ENCODE data around the gene RPH3AL. TPM values are rescaled to one million over a fixed set of nuclear protein-coding genes. Genes with fewer than 3 reads are reported as not detected.

The RPH3AL gene
- total and polyA plus RNA-seq, 4 experiments from 2014 or later: 1.7 to 5.9 (median 4.0) TPM

GRCh38 chr17:192666-193425 is 159.8 kb downstream of the RPH3AL start:
- H3K27ac ChIP-seq (ENCODE audit: low read depth, low read length): no peak overlapping the region
- no peaks in the 10 kb centered on the region for H3K4me1 ChIP-seq (ENCODE audit: insufficient read depth, low read length)
- H3K9me3 ChIP-seq (ENCODE audit: control insufficient read depth in 1 of 2, low read length in 2 of 2): no peaks in the 10 kb centered on the region
- no peak for DNase-seq
- Mint-ChIP-seq H3K27me3 (peaks cover 4 to 16% of the 10 kb centered on the region in 2 donors), H3K4me3 (no peak overlapping the region), H3K9me3 (no peaks in the 10 kb centered on the region), H3K4me1 (no peaks in the 10 kb centered on the region), H3K36me3 (no peaks in the 10 kb centered on the region), H3K27ac (no peak overlapping the region)
- ChIA-PET POLR2A (ENCODE audit: partially characterized antibody) (no interaction called here), CTCF (ENCODE audit: partially characterized antibody) (no interaction called here)
- H3K4me3 ChIP-seq (ENCODE audit: low read length in 2 of 2): no peak overlapping the region
- H3K27me3 ChIP-seq (ENCODE audit: insufficient read depth, low read length): peaks cover 6% of the 10 kb centered on the region
- H3K36me3 ChIP-seq (ENCODE audit: insufficient read depth, low read length): no peaks in the 10 kb centered on the region
- intact Hi-C loops (cut with micrococcal nuclease): no loop called here

DNA sequence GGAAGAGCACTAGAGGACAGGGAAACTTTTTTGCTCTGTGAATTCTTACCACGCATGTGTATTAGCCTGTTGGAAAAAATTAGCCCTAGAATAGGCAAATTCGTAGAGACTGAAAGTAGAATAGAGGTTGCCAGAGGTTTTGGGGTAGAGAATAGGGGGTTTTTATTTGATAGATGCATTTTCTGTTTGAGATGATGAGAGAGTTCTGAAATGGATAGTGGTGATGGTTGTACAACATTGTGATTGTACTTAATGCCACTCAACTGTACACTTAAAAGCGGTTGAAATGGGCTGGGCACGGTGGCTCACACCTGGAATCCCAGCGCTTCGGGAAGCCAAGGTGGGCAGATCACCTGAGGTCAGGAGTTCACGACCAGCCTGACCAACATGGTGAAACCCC is 163.2 kb downstream of the RPH3AL start:
- H3K4me1 Mint-ChIP-seq: peaks cover 6 to 14% (median 13%) of the 10 kb centered on the region in 4 donors
- ChIA-PET CTCF (ENCODE audit: partially characterized antibody) (no interaction called here), POLR2A (ENCODE audit: partially characterized antibody) (no interaction called here)
- intact Hi-C loops (cut with micrococcal nuclease): no loop called here
- Histone ChIP-seq H3K9me3 (ENCODE audit: control insufficient read depth in 1 of 2, low read length in 2 of 2) (no peaks in the 10 kb centered on the region), H3K27me3 (ENCODE audit: insufficient read depth, low read length) (no peaks in the 10 kb centered on the region), H3K27ac (ENCODE audit: low read depth, low read length) (no peak overlapping the region), H3K36me3 (ENCODE audit: insufficient read depth, low read length) (no peaks in the 10 kb centered on the region), H3K4me3 (ENCODE audit: low read length in 2 of 2) (no peak overlapping the region), H3K4me1 (ENCODE audit: insufficient read depth, low read length) (peaks cover 7% of the 10 kb centered on the region)
- H3K27me3 Mint-ChIP-seq: peaks cover 0 to 25% of the 10 kb centered on the region in 2 donors
- no peaks in the 10 kb centered on the region for H3K9me3 Mint-ChIP-seq
- no peaks in the 10 kb centered on the region for H3K36me3 Mint-ChIP-seq
- no peak overlapping the region for H3K27ac Mint-ChIP-seq
- H3K4me3 Mint-ChIP-seq: no peak overlapping the region
- DNase-seq: no peak

GRCh38 chr17:187130-187529 is 165.5 kb downstream of the RPH3AL start:
- Histone ChIP-seq H3K4me1 (ENCODE audit: insufficient read depth, low read length) (peaks cover 7% of the 10 kb centered on the region), H3K27ac (ENCODE audit: low read depth, low read length) (no peak overlapping the region), H3K9me3 (ENCODE audit: control insufficient read depth in 1 of 2, low read length in 2 of 2) (no peaks in the 10 kb centered on the region), H3K36me3 (ENCODE audit: insufficient read depth, low read length) (no peaks in the 10 kb centered on the region), H3K4me3 (ENCODE audit: low read length in 2 of 2) (no peak overlapping the region), H3K27me3 (ENCODE audit: insufficient read depth, low read length) (peaks cover 4% of the 10 kb centered on the region)
- Mint-ChIP-seq H3K27ac (no peak overlapping the region), H3K9me3 (peaks cover 0 to 2% (median 0%) of the 10 kb centered on the region in 8 donors), H3K36me3 (no peaks in the 10 kb centered on the region), H3K4me3 (no peak overlapping the region), H3K4me1 (peaks cover 6 to 18% (median 15%) of the 10 kb centered on the region in 4 donors), H3K27me3 (peaks cover 8 to 34% of the 10 kb centered on the region in 2 donors)
- DNase-seq: no peak
- ChIA-PET POLR2A (ENCODE audit: partially characterized antibody) (no interaction called here), CTCF (ENCODE audit: partially characterized antibody) (interaction anchor here (0.6 kb wide), 1 partner anchor 10 kb away, joined by 3 read pairs; no protein-coding TSS in a partner anchor)
- intact Hi-C loops (cut with micrococcal nuclease): no loop called here

GRCh38 chr17:185445-186138 is 167.0 kb downstream of the RPH3AL start:
- peak overlapping the region in 3 of 7 donors; percentile 24 to 79 (median 37) for H3K27ac Mint-ChIP-seq
- ChIA-PET POLR2A (ENCODE audit: partially characterized antibody) (no interaction called here), CTCF (ENCODE audit: partially characterized antibody) (no interaction called here)
- Histone ChIP-seq H3K4me1 (ENCODE audit: insufficient read depth, low read length) (peaks cover 7% of the 10 kb centered on the region), H3K27me3 (ENCODE audit: insufficient read depth, low read length) (peaks cover 4% of the 10 kb centered on the region), H3K4me3 (ENCODE audit: low read length in 2 of 2) (no peak overlapping the region), H3K9me3 (ENCODE audit: control insufficient read depth in 1 of 2, low read length in 2 of 2) (no peaks in the 10 kb centered on the region), H3K27ac (ENCODE audit: low read depth, low read length) (no peak overlapping the region), H3K36me3 (ENCODE audit: insufficient read depth, low read length) (no peaks in the 10 kb centered on the region)
- H3K27me3 Mint-ChIP-seq: peaks cover 12 to 37% of the 10 kb centered on the region in 2 donors
- peaks cover 0 to 4% (median 0%) of the 10 kb centered on the region in 8 donors for H3K9me3 Mint-ChIP-seq
- no peaks in the 10 kb centered on the region for H3K36me3 Mint-ChIP-seq
- peak in 1 of 5 donors; percentile 23 for DNase-seq
- intact Hi-C loops (cut with micrococcal nuclease): no loop called here
- peaks cover 6 to 22% (median 20%) of the 10 kb centered on the region in 4 donors for H3K4me1 Mint-ChIP-seq
- peak overlapping the region in 6 of 8 donors; percentile 9 to 65 (median 49) for H3K4me3 Mint-ChIP-seq

GRCh38 chr17:183021-183420 is 169.6 kb downstream of the RPH3AL start:
- ChIA-PET POLR2A (ENCODE audit: partially characterized antibody) (no interaction called here), CTCF (ENCODE audit: partially characterized antibody) (no interaction called here)
- DNase-seq: no peak
- Mint-ChIP-seq H3K9me3 (peaks cover 0 to 5% (median 0%) of the 10 kb centered on the region in 8 donors), H3K4me3 (no peak overlapping the region), H3K4me1 (peaks cover 6 to 22% (median 20%) of the 10 kb centered on the region in 4 donors), H3K27ac (no peak overlapping the region), H3K36me3 (no peaks in the 10 kb centered on the region), H3K27me3 (peaks cover 14 to 44% of the 10 kb centered on the region in 2 donors)
- intact Hi-C loops (cut with micrococcal nuclease): no loop called here
- H3K27me3 ChIP-seq (ENCODE audit: insufficient read depth, low read length): peaks cover 9% of the 10 kb centered on the region
- no peak overlapping the region for H3K4me3 ChIP-seq (ENCODE audit: low read length in 2 of 2)
- H3K4me1 ChIP-seq (ENCODE audit: insufficient read depth, low read length): peaks cover 7% of the 10 kb centered on the region
- H3K36me3 ChIP-seq (ENCODE audit: insufficient read depth, low read length): no peaks in the 10 kb centered on the region
- no peak overlapping the region for H3K27ac ChIP-seq (ENCODE audit: low read depth, low read length)
- H3K9me3 ChIP-seq (ENCODE audit: control insufficient read depth in 1 of 2, low read length in 2 of 2): no peaks in the 10 kb centered on the region

- Mint-ChIP-seq H3K36me3 (no peaks in the 10 kb centered on the region), H3K9me3 (peaks cover 0 to 5% (median 0%) of the 10 kb centered on the region in 8 donors), H3K4me1 (peaks cover 6 to 22% (median 20%) of the 10 kb centered on the region in 4 donors), H3K27me3 (peaks cover 15 to 52% of the 10 kb centered on the region in 2 donors), H3K4me3 (peak overlapping the region; percentile 64 to 84 (median 72)), H3K27ac (no peak overlapping the region)
- DNase-seq: no peak
- POLR2A ChIA-PET (ENCODE audit: partially characterized antibody): no interaction called here
- Histone ChIP-seq H3K27me3 (ENCODE audit: insufficient read depth, low read length) (peaks cover 9% of the 10 kb centered on the region), H3K27ac (ENCODE audit: low read depth, low read length) (no peak overlapping the region), H3K9me3 (ENCODE audit: control insufficient read depth in 1 of 2, low read length in 2 of 2) (no peaks in the 10 kb centered on the region), H3K4me1 (ENCODE audit: insufficient read depth, low read length) (peaks cover 7% of the 10 kb centered on the region), H3K36me3 (ENCODE audit: insufficient read depth, low read length) (no peaks in the 10 kb centered on the region), H3K4me3 (ENCODE audit: low read length in 2 of 2) (no peak overlapping the region)
- CTCF ChIA-PET (ENCODE audit: partially characterized antibody): no interaction called here
- intact Hi-C loops (cut with micrococcal nuclease): no loop called here
Observed at GRCh38 chr17:182050-182751, 170.4 kb downstream of the RPH3AL start.

All from CD4-positive, alpha-beta memory T cell (primary cell).